ENCODE data around the gene SLAIN2. TPM values are rescaled to one million over a fixed set of nuclear protein-coding genes. Genes with fewer than 3 reads are reported as not detected.

SLAIN2 gene
- total and polyA plus RNA-seq, 2 experiments from 2014 or later = 21.9 to 27.9 TPM

GRCh38 chr4:48405924-48406323 lies 64.6 kb downstream of the SLAIN2 start:
- DNase-seq (ENCODE audit: low spot score) = no peak

More at GRCh38 chr4:48405924-48406323, 64.6 kb downstream of the SLAIN2 start:
- H3F3A ChIP-seq (replicated peaks; ENCODE audit: low read depth) = no peaks in the 10 kb centered on the region
- Mint-ChIP-seq H3K27me3 (ENCODE audit: insufficient read depth, low read depth, poor library complexity) (no peaks in the 10 kb centered on the region), H3K4me1 (peaks cover 18% of the 10 kb centered on the region), H3K27ac (no peak overlapping the region), H3K4me3 (no peak overlapping the region), H3K9me3 (no peaks in the 10 kb centered on the region), H3K36me3 (ENCODE audit: low read depth) (peaks cover 10% of the 10 kb centered on the region; the same call in 2 of the 3 replicates)
- no peak overlapping the region for H2AFZ ChIP-seq
- peaks cover 3% of the 10 kb centered on the region for H4K20me1 ChIP-seq (replicated peaks; ENCODE audit: insufficient read depth)
- H3K4me1 ChIP-seq (ENCODE audit: insufficient read depth) = peaks cover 4% of the 10 kb centered on the region; the same call in 1 of the 2 replicates
- H3K79me2 ChIP-seq (replicated peaks; ENCODE audit: insufficient read depth) = no peaks in the 10 kb centered on the region
- no peak overlapping the region for H3K27ac ChIP-seq (ENCODE audit: low read depth)
- no peak overlapping the region for H3K4me3 ChIP-seq
- no peaks in the 10 kb centered on the region for H3K27me3 ChIP-seq (ENCODE audit: insufficient read depth)
- TF ChIP-seq, protein P1, sequence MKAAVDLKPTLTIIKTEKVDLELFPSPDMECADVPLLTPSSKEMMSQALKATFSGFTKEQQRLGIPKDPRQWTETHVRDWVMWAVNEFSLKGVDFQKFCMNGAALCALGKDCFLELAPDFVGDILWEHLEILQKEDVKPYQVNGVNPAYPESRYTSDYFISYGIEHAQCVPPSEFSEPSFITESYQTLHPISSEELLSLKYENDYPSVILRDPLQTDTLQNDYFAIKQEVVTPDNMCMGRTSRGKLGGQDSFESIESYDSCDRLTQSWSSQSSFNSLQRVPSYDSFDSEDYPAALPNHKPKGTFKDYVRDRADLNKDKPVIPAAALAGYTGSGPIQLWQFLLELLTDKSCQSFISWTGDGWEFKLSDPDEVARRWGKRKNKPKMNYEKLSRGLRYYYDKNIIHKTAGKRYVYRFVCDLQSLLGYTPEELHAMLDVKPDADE (IDR thresholded peaks at IDR 0.05) = no peak
- TF ChIP-seq POLR2AphosphoS5 (IDR thresholded peaks at IDR 0.05; ENCODE audit: low read depth) (no peak), NANOG (IDR thresholded peaks at IDR 0.05; ENCODE audit: borderline replicate concordance) (no peak), EZH2 (IDR thresholded peaks at IDR 0.05; ENCODE audit: low read depth, unreplicated experiment) (no peak), REST (IDR thresholded peaks at IDR 0.05; ENCODE audit: unreplicated experiment) (no peak), ZNF462 (CRISPR knock-in tag; IDR thresholded peaks at IDR 0.05) (no peak), CTCF (conservative IDR thresholded peaks at IDR 0.05; ENCODE audit: low read depth in 2 of 2) (no peak), CREB1 (CRISPR knock-in tag; IDR thresholded peaks at IDR 0.05; ENCODE audit: low read depth) (no peak), JUNB (IDR thresholded peaks at IDR 0.05; ENCODE audit: unreplicated experiment) (no peak), ZNF331 (CRISPR knock-in tag; IDR thresholded peaks at IDR 0.05; ENCODE audit: low read depth) (no peak), EZH2phosphoT487 (IDR thresholded peaks at IDR 0.05; ENCODE audit: unreplicated experiment) (no peak), STAT1 (IDR thresholded peaks at IDR 0.05; ENCODE audit: unreplicated experiment) (no peak), ZNF114 (CRISPR knock-in tag; IDR thresholded peaks at IDR 0.05) (no peak)
- ATAC-seq = no peak
- H3K36me3 ChIP-seq (ENCODE audit: insufficient read depth) = no peaks in the 10 kb centered on the region
- no peaks in the 10 kb centered on the region for H3K9me2 ChIP-seq (ENCODE audit: insufficient read depth)
- no peak overlapping the region for H3K4me2 ChIP-seq

Data from GM23338 (cell line).